Lower leg skin (tissue), 3 donors: ENCODE data around the gene EFCAB9.

ENCODE experiments used
- POLR2A ChIP-seq, 2 donors: fragments of 450-650 bp; IDR thresholded peaks; one replicate each; pipeline ENCODE4 v1.6.1; 2016 to 2017; ENCODE audit warnings: antibody characterized with exemption in 2 of 2, mild to moderate bottlenecking in 1 of 2, moderate library complexity in 1 of 2
- TF ChIP-seq, protein P1 (sequence below), 3 donors: fragments of 450-650 bp; IDR thresholded peaks; one replicate each; pipeline ENCODE4 v1.5.1; 2016; ENCODE audit warnings: antibody characterized with exemption in 3 of 3, mild to moderate bottlenecking in 3 of 3, moderate library complexity in 2 of 3

DNA sequence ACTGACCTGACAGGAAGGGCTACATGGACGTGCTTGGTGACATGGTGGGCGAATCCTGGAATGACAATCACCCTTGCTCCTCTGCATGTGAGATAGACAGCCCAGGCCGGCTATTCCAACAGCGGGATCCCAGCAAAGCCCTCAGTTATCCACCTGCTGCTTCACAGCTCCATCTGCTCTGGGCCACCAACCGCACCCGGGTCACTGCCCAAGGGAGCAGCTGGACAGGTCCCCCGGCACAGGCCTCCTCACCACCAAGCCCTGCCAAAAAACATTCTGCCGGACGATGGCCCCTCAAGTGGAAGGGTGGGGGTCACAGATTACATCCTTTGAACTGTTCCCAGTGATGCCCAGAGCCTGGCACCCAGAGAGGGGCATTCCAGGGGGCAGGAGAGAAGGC is 45.6 kb upstream of the EFCAB9 start:
- no peak for TF ChIP-seq POLR2A (IDR thresholded peaks at IDR 0.05)
- TF ChIP-seq, protein P1, sequence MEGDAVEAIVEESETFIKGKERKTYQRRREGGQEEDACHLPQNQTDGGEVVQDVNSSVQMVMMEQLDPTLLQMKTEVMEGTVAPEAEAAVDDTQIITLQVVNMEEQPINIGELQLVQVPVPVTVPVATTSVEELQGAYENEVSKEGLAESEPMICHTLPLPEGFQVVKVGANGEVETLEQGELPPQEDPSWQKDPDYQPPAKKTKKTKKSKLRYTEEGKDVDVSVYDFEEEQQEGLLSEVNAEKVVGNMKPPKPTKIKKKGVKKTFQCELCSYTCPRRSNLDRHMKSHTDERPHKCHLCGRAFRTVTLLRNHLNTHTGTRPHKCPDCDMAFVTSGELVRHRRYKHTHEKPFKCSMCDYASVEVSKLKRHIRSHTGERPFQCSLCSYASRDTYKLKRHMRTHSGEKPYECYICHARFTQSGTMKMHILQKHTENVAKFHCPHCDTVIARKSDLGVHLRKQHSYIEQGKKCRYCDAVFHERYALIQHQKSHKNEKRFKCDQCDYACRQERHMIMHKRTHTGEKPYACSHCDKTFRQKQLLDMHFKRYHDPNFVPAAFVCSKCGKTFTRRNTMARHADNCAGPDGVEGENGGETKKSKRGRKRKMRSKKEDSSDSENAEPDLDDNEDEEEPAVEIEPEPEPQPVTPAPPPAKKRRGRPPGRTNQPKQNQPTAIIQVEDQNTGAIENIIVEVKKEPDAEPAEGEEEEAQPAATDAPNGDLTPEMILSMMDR (IDR thresholded peaks at IDR 0.05) = no peak
